WTC11 (cell line): ENCODE results near the gene SPRED2. TPM values are rescaled to one million over a fixed set of nuclear protein-coding genes. Genes with fewer than 3 reads are reported as not detected.
"Not testable (repeated sequence)": the region's sequence is repeated elsewhere in the genome, so short reads cannot be mapped to it uniquely, and the experiment has no call there.

Experiments used
- ATAC-seq: fragments of 200-7000 bp; cut with Tn5 transposase; 2 replicates; pipeline ENCODE4 v1.10.0; 2021; ENCODE audit warnings: mild to moderate bottlenecking, moderate library complexity
- CTCF ChIA-PET: fragments of 300-600 bp; sonication (Branson Sonifier 250); formaldehyde crosslinking; loops from one replicate; lab custom pipeline; 2021; ENCODE audit warnings: antibody characterized with exemption; lab: Charles Lee
- POLR2A ChIA-PET: fragments of 350-600 bp; sonication (Branson Sonifier 250); formaldehyde crosslinking; loops from one replicate; lab custom pipeline; 2021; ENCODE audit warnings: antibody characterized with exemption; lab: Charles Lee
- DNase-seq: peaks from one replicate; pipeline ENCODE4 v3.0.0; 2021; ENCODE audit warnings: low spot score
- H3K27ac Mint-ChIP-seq: 2 replicates; pipeline ENCODE4 v1.8.0; 2021; ENCODE audit warnings: mixed read lengths
- H3K27me3 Mint-ChIP-seq: 2 replicates; pipeline ENCODE4 v1.8.0; 2021; ENCODE audit warnings: low read depth, mild to moderate bottlenecking, moderate library complexity, mixed read lengths
- H3K36me3 Mint-ChIP-seq: 2 replicates; pipeline ENCODE4 v1.8.0; 2021; ENCODE audit warnings: mixed read lengths
- H3K4me1 Mint-ChIP-seq: 2 replicates; pipeline ENCODE4 v1.8.0; 2022; ENCODE audit warnings: mixed read lengths
- H3K4me3 Mint-ChIP-seq: 2 replicates; pipeline ENCODE4 v1.8.0; 2021; ENCODE audit warnings: mild to moderate bottlenecking, moderate library complexity, mixed read lengths
- H3K9me3 Mint-ChIP-seq: 2 replicates; pipeline ENCODE4 v1.8.0; 2021; ENCODE audit warnings: mixed read lengths
- AFF4 ChIP-seq: sonication (generic); formaldehyde crosslinking; IDR thresholded peaks from 2 replicates; pipeline ENCODE4 v1.8.1; 2023; ENCODE audit warnings: mild to moderate bottlenecking, missing genetic modification reagents, borderline replicate concordance
- ARID4B ChIP-seq: sonication (generic); formaldehyde crosslinking; IDR thresholded peaks from 2 replicates; pipeline ENCODE4 v1.8.0; 2023; ENCODE audit warnings: missing genetic modification reagents, mild to moderate bottlenecking, borderline replicate concordance
- ATF1 ChIP-seq: sonication (generic); formaldehyde crosslinking; IDR thresholded peaks from 2 replicates; pipeline ENCODE4 v1.8.1; 2023; ENCODE audit warnings: mild to moderate bottlenecking, moderate library complexity, missing genetic modification reagents
- CDX4 ChIP-seq: fragments of 250-450 bp; sonication (Bioruptor Pico); IDR thresholded peaks from 2 replicates; pipeline ENCODE4 v1.9.0; 2021; ENCODE audit warnings: moderate library complexity, mild to moderate bottlenecking, inconsistent platforms, borderline replicate concordance
- CREB1 ChIP-seq: sonication (generic); formaldehyde crosslinking; IDR thresholded peaks from 2 replicates; pipeline ENCODE4 v1.8.0; 2023; ENCODE audit warnings: mild to moderate bottlenecking, missing genetic modification reagents
- FOXJ3 ChIP-seq: sonication (generic); formaldehyde crosslinking; IDR thresholded peaks from 2 replicates; pipeline ENCODE4 v1.9.0; 2021; ENCODE audit warnings: missing genetic modification reagents, mild to moderate bottlenecking, borderline replicate concordance
- FOXP1 ChIP-seq: sonication (generic); formaldehyde crosslinking; IDR thresholded peaks from 2 replicates; pipeline ENCODE4 v1.8.0; 2022; ENCODE audit warnings: missing genetic modification reagents, mild to moderate bottlenecking, moderate library complexity, borderline replicate concordance
- IRF2 ChIP-seq: sonication (generic); formaldehyde crosslinking; IDR thresholded peaks from 2 replicates; pipeline ENCODE4 v1.8.0; 2022; ENCODE audit warnings: low read depth, missing genetic modification reagents, borderline replicate concordance
- NFYB ChIP-seq: sonication (generic); formaldehyde crosslinking; conservative IDR thresholded peaks from 2 replicates; pipeline ENCODE4 v1.8.0; 2022; ENCODE audit warnings: low read depth, missing genetic modification reagents
- STAT6 ChIP-seq: sonication (generic); formaldehyde crosslinking; conservative IDR thresholded peaks from 2 replicates; pipeline ENCODE4 v1.8.1; 2023; ENCODE audit warnings: mild to moderate bottlenecking, low read depth, missing genetic modification reagents, moderate library complexity
- USF2 ChIP-seq: sonication (generic); formaldehyde crosslinking; IDR thresholded peaks from 2 replicates; pipeline ENCODE4 v1.8.1; 2023; ENCODE audit warnings: mild to moderate bottlenecking, missing genetic modification reagents, moderate library complexity
- ZBTB21 ChIP-seq: sonication (generic); formaldehyde crosslinking; IDR thresholded peaks from 2 replicates; pipeline ENCODE4 v1.8.1; 2023; ENCODE audit warnings: mild to moderate bottlenecking, missing genetic modification reagents, borderline replicate concordance
- ZNF219 ChIP-seq: sonication (generic); formaldehyde crosslinking; IDR thresholded peaks from 2 replicates; pipeline ENCODE4 v1.8.0; 2023; ENCODE audit warnings: missing genetic modification reagents, mild to moderate bottlenecking, borderline replicate concordance
- ZNF232 ChIP-seq: sonication (generic); formaldehyde crosslinking; IDR thresholded peaks from 2 replicates; pipeline ENCODE4 v1.8.0; 2022; ENCODE audit warnings: mild to moderate bottlenecking, missing genetic modification reagents
- ZNF423 ChIP-seq: fragments of 250-450 bp; sonication (Bioruptor Pico); IDR thresholded peaks from 2 replicates; pipeline ENCODE4 v2.1.2; 2022; ENCODE audit warnings: mild to moderate bottlenecking, moderate library complexity
- ZNF671 ChIP-seq: fragments of 250-450 bp; sonication (Bioruptor Pico); IDR thresholded peaks from 2 replicates; pipeline ENCODE4 v1.8.0; 2021; ENCODE audit warnings: mild to moderate bottlenecking
- ZSCAN18 ChIP-seq: fragments of 250-450 bp; sonication (Bioruptor Pico); IDR thresholded peaks from 2 replicates; pipeline ENCODE4 v2.1.2; 2022; ENCODE audit warnings: mild to moderate bottlenecking, moderate library complexity
- total RNA-seq: library from RNA; stranded (reverse); gene quantifications from 3 replicates; pipeline ENCODE4 v1.2.3, GENCODE V29; 2021

The SPRED2 gene
- total RNA-seq, 1 experiment from 2014 or later = 34.1 TPM

- ATAC-seq, H3K4me1 Mint-ChIP-seq, H3K27ac Mint-ChIP-seq, H3K4me3 Mint-ChIP-seq, H3K9me3 Mint-ChIP-seq, CTCF ChIA-PET, DNase-seq, H3K27me3 Mint-ChIP-seq, POLR2A ChIA-PET: not testable (repeated sequence)
- H3K36me3 Mint-ChIP-seq = peaks cover 20% of the 10 kb centered on the region
Observed at GRCh38 chr2:65337915-65338314, 94.5 kb downstream of the SPRED2 start.

- POLR2A ChIA-PET = no interaction called here
- DNase-seq (no peak), ATAC-seq (no peak)
- no peaks in the 10 kb centered on the region for H3K27me3 Mint-ChIP-seq
- H3K4me1 Mint-ChIP-seq = no peaks in the 10 kb centered on the region
- peaks cover 5% of the 10 kb centered on the region for H3K9me3 Mint-ChIP-seq
- CTCF ChIA-PET = no interaction called here
- TF ChIP-seq CDX4 (CRISPR knock-in tag) (no peak), ZNF219 (CRISPR knock-in tag) (no peak), ZNF423 (CRISPR knock-in tag) (no peak), NFYB (no peak), ZNF232 (CRISPR knock-in tag) (no peak), ARID4B (CRISPR knock-in tag) (no peak), FOXP1 (CRISPR knock-in tag) (no peak), ZSCAN18 (CRISPR knock-in tag) (no peak)
- H3K36me3 Mint-ChIP-seq = peaks cover 16% of the 10 kb centered on the region
- no peak overlapping the region for H3K4me3 Mint-ChIP-seq
- no peak overlapping the region for H3K27ac Mint-ChIP-seq
Observed at GRCh38 chr2:65334714-65335113, 97.7 kb downstream of the SPRED2 start.

- no peak for ATAC-seq
- POLR2A ChIA-PET = interaction anchor here (0.6 kb wide), 1 partner anchor 24 kb away, joined by 12 read pairs; no protein-coding TSS in a partner anchor
- CTCF ChIA-PET = interaction anchor here (0.7 kb wide), 1 partner anchor 91 kb away, joined by 3 read pairs; no protein-coding TSS in a partner anchor
- no peak for TF ChIP-seq ZNF671 (CRISPR knock-in tag)
- TF ChIP-seq STAT6 (CRISPR knock-in tag) = no peak
- no peak for TF ChIP-seq IRF2
- TF ChIP-seq ATF1 (CRISPR knock-in tag) = no peak
- no peak for TF ChIP-seq USF2 (CRISPR knock-in tag)
- TF ChIP-seq CREB1 = no peak
- TF ChIP-seq AFF4 (CRISPR knock-in tag) = no peak
- no peak for TF ChIP-seq FOXJ3
- no peak for TF ChIP-seq FOXP1 (CRISPR knock-in tag)
- TF ChIP-seq ZBTB21 (CRISPR knock-in tag) = no peak
Observed at GRCh38 chr2:65331336-65332025, 100.9 kb downstream of the SPRED2 start.

More at GRCh38 chr2:65331336-65332025, 100.9 kb downstream of the SPRED2 start:
- Mint-ChIP-seq H3K9me3 (no peaks in the 10 kb centered on the region), H3K27me3 (no peaks in the 10 kb centered on the region), H3K27ac (no peak overlapping the region), H3K36me3 (peaks cover 11% of the 10 kb centered on the region), H3K4me1 (no peaks in the 10 kb centered on the region), H3K4me3 (no peak overlapping the region)
- no peak for DNase-seq
